ENCODE data around the gene GRK5. TPM values are rescaled to one million over a fixed set of nuclear protein-coding genes. Genes with fewer than 3 reads are reported as not detected.

The GRK5 gene
- total RNA-seq, 4 donors from 2014 or later: 6.2 to 12.5 (median 9.1) TPM

DNA sequence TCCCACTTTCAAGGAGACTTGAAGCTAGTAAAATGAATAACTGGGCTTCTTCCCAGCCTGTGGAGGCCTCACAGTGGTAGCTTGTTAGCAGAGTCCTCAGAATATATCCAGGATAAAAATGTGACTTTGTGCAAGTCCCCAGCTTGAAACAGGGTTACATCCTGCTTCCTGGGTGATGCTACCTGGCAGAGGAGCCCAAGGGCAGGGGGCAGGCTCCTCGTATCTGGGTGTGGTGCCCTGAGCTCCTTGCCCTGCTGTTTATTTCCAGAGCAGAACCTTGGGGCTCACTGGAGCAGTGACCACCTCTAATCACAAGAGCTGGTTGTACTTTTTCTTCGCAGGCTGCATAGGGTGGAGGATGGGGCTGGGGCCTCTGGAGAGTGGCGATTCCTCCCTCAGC is 94.8 kb downstream of the GRK5 start:
- ATAC-seq (no peak), DNase-seq (no peak)
- H3K36me3 ChIP-seq: no peaks in the 10 kb centered on the region
- TF ChIP-seq POLR2A (IDR thresholded peaks at IDR 0.05): no peak
- TF ChIP-seq, protein P1, sequence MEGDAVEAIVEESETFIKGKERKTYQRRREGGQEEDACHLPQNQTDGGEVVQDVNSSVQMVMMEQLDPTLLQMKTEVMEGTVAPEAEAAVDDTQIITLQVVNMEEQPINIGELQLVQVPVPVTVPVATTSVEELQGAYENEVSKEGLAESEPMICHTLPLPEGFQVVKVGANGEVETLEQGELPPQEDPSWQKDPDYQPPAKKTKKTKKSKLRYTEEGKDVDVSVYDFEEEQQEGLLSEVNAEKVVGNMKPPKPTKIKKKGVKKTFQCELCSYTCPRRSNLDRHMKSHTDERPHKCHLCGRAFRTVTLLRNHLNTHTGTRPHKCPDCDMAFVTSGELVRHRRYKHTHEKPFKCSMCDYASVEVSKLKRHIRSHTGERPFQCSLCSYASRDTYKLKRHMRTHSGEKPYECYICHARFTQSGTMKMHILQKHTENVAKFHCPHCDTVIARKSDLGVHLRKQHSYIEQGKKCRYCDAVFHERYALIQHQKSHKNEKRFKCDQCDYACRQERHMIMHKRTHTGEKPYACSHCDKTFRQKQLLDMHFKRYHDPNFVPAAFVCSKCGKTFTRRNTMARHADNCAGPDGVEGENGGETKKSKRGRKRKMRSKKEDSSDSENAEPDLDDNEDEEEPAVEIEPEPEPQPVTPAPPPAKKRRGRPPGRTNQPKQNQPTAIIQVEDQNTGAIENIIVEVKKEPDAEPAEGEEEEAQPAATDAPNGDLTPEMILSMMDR (IDR thresholded peaks at IDR 0.05 in 4 of 5, conservative IDR thresholded peaks at IDR 0.05 in 1 of 5): no peak
- H3K9me3 ChIP-seq: no peaks in the 10 kb centered on the region
- H3K27me3 ChIP-seq: no peaks in the 10 kb centered on the region
- H3K4me1 ChIP-seq: peaks cover 8 to 19% of the 10 kb centered on the region in 2 donors
- in situ Hi-C loops (cut with MboI; ENCODE audit: low sequenced_read_pairs in 4 of 4) (no loop called here), intact Hi-C loops (cut with DNase I; ENCODE audit: low total_unique reads) (no loop called here)
- no peak overlapping the region for H3K4me3 ChIP-seq
- H3K27ac ChIP-seq: peak overlapping the region in 2 of 4 donors; percentile 46 to 48

DNA sequence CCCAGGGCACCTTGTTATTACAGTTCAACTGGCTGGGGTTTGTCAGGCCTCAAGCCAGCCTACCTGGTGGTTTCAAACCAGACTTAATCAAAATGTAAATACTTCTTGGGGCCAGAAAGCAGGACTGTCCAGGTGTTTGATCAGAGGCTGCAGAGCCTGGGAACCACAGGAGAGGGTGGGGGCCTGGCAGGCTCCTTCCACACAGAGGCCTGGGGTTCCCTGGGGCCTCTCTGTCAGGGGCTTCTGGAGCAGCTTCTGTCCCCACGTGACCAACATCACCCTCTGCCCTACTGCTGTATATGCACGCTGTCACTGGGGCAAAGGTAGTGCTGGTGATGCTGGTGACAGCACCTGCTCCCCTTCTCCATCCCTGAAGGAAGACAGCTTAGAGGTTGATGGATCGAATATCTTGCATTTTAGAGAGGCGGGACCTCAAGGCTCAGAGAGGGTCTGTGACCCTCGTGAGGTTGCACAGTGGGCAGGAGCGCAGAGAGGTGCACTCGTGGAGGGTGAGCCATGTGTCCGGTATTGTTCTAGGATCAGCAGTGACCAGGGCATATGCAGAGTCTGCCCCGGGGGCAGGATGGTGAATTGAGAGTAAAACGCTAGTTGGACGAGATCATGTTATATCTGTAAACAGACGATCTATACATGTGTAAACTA is 95.4 kb downstream of the GRK5 start:
- ATAC-seq: no peak

DNA sequence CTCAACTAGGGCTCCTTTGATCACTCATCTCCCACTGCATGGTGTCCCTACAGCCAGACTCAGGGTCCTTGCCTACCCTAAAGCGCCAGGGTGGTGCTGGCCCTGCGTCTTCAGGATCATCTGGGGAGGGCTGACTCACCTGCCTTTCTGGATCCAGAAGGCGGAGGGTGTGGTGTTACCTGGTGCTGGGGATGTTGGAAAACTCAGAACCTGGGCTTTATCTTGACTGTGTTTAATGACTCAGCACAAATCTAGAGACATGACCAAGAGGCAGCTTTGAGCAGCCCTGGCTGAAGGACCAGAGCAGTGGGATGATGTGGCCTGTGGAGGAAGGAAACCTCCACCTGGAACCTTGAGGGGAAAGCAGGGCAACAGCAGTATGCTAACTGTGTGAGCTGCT is 96.5 kb downstream of the GRK5 start:
- Histone ChIP-seq H3K27ac (no peak overlapping the region), H3K9me3 (no peaks in the 10 kb centered on the region), H3K27me3 (no peaks in the 10 kb centered on the region), H3K4me3 (no peak overlapping the region), H3K36me3 (no peaks in the 10 kb centered on the region), H3K4me1 (peaks cover 6 to 8% of the 10 kb centered on the region in 2 donors)
- in situ Hi-C loops (cut with MboI; ENCODE audit: low sequenced_read_pairs in 4 of 4): no loop called here
- TF ChIP-seq, protein P1 (IDR thresholded peaks at IDR 0.05 in 4 of 5, conservative IDR thresholded peaks at IDR 0.05 in 1 of 5): no peak
- no peak for TF ChIP-seq POLR2A (IDR thresholded peaks at IDR 0.05)
- ATAC-seq: no peak
- intact Hi-C loops (cut with DNase I; ENCODE audit: low total_unique reads): no loop called here
- DNase-seq: no peak

More for the DNA sequence above, 95.4 kb downstream of the GRK5 start:
- intact Hi-C loops (cut with DNase I; ENCODE audit: low total_unique reads): no loop called here
- TF ChIP-seq, protein P1 (IDR thresholded peaks at IDR 0.05 in 4 of 5, conservative IDR thresholded peaks at IDR 0.05 in 1 of 5): no peak
- no peak for TF ChIP-seq POLR2A (IDR thresholded peaks at IDR 0.05)
- Histone ChIP-seq H3K27me3 (no peaks in the 10 kb centered on the region), H3K9me3 (no peaks in the 10 kb centered on the region), H3K36me3 (no peaks in the 10 kb centered on the region), H3K27ac (peak overlapping the region in 1 of 4 donors; percentile 48), H3K4me3 (no peak overlapping the region), H3K4me1 (peaks cover 6 to 14% of the 10 kb centered on the region in 2 donors)
- in situ Hi-C loops (cut with MboI; ENCODE audit: low sequenced_read_pairs in 4 of 4): no loop called here
- no peak for DNase-seq

DNA sequence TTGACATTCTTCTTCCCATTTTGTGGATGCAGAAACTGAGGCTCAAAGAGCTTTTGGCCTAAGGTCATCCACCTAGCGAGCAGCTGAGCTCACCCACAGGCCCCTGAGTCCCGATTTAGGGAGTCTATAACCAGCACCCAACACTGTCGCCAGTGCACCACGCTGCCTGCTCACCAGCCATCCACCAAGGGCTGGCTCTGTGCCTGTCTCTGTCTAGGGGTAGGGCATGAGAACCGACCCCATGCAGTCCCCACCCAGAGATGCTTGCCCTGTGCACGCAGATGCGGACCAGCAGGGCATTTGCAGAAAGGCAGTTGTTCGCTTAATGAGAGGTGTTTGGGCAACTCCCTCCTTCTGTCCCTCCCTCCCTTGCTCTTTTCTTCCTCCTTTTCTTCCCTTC is 97.2 kb downstream of the GRK5 start:
- no peak for TF ChIP-seq POLR2A (IDR thresholded peaks at IDR 0.05)
- TF ChIP-seq, protein P1 (IDR thresholded peaks at IDR 0.05 in 4 of 5, conservative IDR thresholded peaks at IDR 0.05 in 1 of 5): no peak
- no peak for DNase-seq
- intact Hi-C loops (cut with DNase I; ENCODE audit: low total_unique reads): no loop called here
- Histone ChIP-seq H3K36me3 (no peaks in the 10 kb centered on the region), H3K9me3 (no peaks in the 10 kb centered on the region), H3K4me3 (no peak overlapping the region), H3K27me3 (no peaks in the 10 kb centered on the region), H3K27ac (no peak overlapping the region), H3K4me1 (peaks cover 2 to 8% of the 10 kb centered on the region in 2 donors)
- in situ Hi-C loops (cut with MboI; ENCODE audit: low sequenced_read_pairs in 4 of 4): no loop called here
- ATAC-seq: no peak
